GM06990 (cell line): ENCODE results near the gene GRID1.
"Not testable (repeated sequence)": the region's sequence is repeated elsewhere in the genome, so short reads cannot be mapped to it uniquely, and the experiment has no call there.

Experiments
- DNase-seq: peaks from one replicate; pipeline ENCODE4 v3.0.0-alpha.2; 2011; ENCODE audit not compliant: insufficient read length; ENCODE audit errors: extremely low read depth
- H3K27me3 ChIP-seq: replicated peaks from 2 replicates; pipeline ENCODE4 v1.6.0; 2011; ENCODE audit warnings: low read length; ENCODE audit not compliant: control insufficient read depth, insufficient read depth
- H3K36me3 ChIP-seq: 2 replicates; pipeline ENCODE4 v1.5.1; 2011; ENCODE audit warnings: low read length; ENCODE audit not compliant: control insufficient read depth, insufficient read depth
- H3K4me3 ChIP-seq: replicated peaks from 2 replicates; pipeline ENCODE4 v1.5.1; 2011; ENCODE audit warnings: low read depth, mild to moderate bottlenecking, control low read depth, low read length
- TF ChIP-seq, protein P1 (sequence below): IDR thresholded peaks from 2 replicates; pipeline ENCODE4 v1.5.1; 2011; ENCODE audit warnings: low read length, control low read depth, mild to moderate bottlenecking, inconsistent platforms; ENCODE audit not compliant: insufficient read depth, poor library complexity, severe bottlenecking

GRID1 gene

DNA sequence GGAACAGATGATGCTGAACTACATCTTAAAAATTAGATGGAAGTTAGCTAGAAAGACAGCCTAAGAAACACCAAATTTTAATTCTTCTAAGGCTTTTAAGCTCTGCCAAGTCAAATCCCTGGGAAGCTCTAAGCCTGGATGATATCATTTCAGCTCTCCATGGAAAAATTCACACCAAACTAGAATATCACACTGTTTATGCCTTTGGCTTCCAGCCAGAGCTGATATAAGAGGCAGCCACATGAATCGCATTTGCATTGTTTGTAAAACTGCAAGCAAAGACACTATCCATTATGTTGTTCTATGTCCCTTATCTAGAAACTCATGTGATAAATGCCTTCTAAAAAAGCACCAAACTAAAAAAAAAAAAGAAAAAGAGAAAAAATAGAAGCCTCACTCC lies 430.4 kb downstream of the GRID1 start:
- Histone ChIP-seq H3K27me3 (no peaks in the 10 kb centered on the region), H3K36me3 (no peaks in the 10 kb centered on the region), H3K4me3 (no peak overlapping the region)
- DNase-seq: no peak
- TF ChIP-seq, protein P1, sequence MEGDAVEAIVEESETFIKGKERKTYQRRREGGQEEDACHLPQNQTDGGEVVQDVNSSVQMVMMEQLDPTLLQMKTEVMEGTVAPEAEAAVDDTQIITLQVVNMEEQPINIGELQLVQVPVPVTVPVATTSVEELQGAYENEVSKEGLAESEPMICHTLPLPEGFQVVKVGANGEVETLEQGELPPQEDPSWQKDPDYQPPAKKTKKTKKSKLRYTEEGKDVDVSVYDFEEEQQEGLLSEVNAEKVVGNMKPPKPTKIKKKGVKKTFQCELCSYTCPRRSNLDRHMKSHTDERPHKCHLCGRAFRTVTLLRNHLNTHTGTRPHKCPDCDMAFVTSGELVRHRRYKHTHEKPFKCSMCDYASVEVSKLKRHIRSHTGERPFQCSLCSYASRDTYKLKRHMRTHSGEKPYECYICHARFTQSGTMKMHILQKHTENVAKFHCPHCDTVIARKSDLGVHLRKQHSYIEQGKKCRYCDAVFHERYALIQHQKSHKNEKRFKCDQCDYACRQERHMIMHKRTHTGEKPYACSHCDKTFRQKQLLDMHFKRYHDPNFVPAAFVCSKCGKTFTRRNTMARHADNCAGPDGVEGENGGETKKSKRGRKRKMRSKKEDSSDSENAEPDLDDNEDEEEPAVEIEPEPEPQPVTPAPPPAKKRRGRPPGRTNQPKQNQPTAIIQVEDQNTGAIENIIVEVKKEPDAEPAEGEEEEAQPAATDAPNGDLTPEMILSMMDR: no peak

DNA sequence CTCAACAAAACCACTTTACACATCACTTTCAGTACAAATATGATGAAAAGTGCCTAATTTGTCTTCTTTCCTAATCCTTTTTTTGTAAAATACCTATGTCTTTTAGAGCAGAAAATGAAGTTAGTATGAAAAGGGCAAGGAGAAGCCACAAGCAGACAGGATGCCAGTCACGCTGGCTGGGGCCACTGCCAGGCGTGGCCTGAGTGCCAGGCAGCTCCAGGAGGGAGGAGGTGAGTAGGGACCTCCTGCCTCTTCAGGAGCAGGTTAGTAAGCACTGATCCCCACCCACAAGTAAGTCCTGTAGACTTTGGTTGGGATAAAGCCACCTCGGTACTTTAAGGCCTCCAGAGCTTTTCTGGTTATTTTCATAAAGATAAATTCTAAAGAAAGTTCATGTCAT lies 432.0 kb downstream of the GRID1 start:
- TF ChIP-seq, protein P1: no peak
- no peaks in the 10 kb centered on the region for H3K36me3 ChIP-seq

DNA sequence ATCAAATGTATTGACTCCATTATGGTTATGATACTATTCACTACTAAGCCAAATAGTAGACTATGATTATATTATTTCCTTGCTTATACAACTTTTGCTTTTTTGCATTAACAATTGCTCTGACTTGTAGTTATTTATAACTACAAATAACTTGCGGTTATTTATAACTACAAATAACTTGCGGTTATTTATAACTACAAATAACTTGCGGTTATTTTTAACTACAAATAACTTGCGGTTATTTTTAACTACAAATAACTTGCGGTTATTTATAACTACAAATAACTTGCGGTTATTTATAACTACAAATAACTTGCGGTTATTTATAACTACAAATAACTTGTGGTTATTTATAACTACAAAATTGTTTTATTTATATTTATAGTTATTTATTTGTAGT lies 436.6 kb downstream of the GRID1 start:
- not testable (repeated sequence) for DNase-seq, H3K27me3 ChIP-seq, H3K36me3 ChIP-seq, H3K4me3 ChIP-seq

More for the DNA sequence above, 432.0 kb downstream of the GRID1 start:
- H3K27me3 ChIP-seq: no peaks in the 10 kb centered on the region
- no peak overlapping the region for H3K4me3 ChIP-seq
- no peak for DNase-seq

DNA sequence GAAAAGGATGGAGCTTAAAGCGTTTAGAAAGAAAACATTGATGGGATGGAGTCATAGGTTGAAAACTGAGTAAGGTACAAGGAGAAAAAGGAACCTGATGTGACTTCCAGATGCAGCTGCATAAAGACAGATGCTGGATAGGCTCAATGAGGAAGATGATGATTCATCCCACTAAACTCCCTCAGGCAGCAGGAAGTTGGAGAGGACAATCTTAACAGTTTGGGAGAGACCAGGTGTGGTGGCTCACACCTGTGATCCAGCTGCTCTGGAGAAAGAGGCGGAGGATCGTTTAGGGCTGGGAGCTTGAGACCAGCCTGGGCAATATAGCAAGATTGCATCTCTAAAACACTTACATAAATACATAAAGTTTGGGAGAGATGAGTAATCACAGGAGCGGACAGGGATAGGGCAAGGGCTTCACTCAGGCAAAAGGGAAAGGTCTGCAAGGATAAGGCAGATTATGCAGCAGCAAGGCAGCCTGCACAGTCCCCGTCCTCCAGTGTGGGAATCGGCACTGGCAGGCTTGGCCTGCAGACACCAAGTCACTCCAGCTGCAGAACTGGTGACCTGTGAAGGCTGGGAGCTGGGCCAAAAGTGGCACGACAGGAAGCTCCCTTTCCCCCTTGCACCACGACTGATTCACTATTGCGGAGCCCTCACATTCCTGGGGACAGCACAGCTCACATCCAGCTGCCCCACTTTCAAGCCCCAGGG lies 438.5 kb downstream of the GRID1 start:
- TF ChIP-seq, protein P1: no peak

DNA sequence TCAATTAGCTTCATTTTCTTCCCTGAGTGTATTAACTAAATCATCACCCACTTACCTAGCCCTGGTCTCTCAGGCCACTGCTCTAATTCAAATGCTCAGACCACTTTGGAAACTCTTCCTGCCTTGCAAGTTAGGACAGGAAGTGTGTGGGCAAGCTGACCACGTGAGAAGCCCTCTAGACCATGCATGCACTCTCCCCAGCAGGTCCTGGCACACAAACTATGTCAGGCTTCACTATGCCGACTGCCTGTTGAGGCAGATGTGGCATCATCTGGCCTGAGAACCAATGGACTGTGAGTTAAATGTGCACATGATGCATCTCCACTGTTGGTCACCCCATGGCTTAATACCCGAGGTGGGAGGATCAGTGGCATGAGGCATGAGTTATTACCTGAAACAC lies 439.6 kb downstream of the GRID1 start:
- Histone ChIP-seq H3K27me3 (no peaks in the 10 kb centered on the region; the same call in 1 of the 2 replicates), H3K36me3 (no peaks in the 10 kb centered on the region), H3K4me3 (no peak overlapping the region)
- TF ChIP-seq, protein P1: no peak
- DNase-seq: no peak

More for the DNA sequence above, 438.5 kb downstream of the GRID1 start:
- no peak overlapping the region for H3K4me3 ChIP-seq
- H3K27me3 ChIP-seq: no peaks in the 10 kb centered on the region; the same call in 1 of the 2 replicates
- no peaks in the 10 kb centered on the region for H3K36me3 ChIP-seq
- DNase-seq: no peak

DNA sequence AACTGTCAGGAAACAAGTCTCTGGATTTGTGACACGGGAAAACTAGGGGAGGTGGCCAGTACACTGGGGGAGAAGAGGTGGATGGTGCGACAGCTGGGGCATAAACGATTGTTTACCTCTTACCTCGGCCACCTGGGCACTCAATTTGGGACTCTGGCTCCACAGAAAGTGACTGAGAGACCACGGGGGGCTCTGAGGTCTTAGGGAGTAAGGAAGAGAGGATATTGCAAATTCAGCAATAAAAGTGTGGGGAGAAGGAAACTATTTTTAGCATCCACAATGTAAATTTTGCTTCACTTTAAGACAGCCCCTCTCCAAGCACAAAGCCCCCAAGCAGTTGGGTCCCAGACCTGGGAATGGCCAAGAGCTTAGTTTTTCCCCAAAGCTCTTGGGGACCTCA lies 440.5 kb downstream of the GRID1 start:
- no peaks in the 10 kb centered on the region for H3K36me3 ChIP-seq
- no peak overlapping the region for H3K4me3 ChIP-seq
- TF ChIP-seq, protein P1: no peak
- no peaks in the 10 kb centered on the region; the same call in 1 of the 2 replicates for H3K27me3 ChIP-seq
- DNase-seq: no peak
